C4-2B (cell line): ENCODE data around the gene SHISA9.

Experiments used
- CTCF ChIP-seq: fragments of 450-650 bp; conservative IDR thresholded peaks from 2 replicates; pipeline ENCODE4 v1.5.1; 2017; ENCODE audit warnings: mild to moderate bottlenecking
- ZFX ChIP-seq: fragments of 450-650 bp; IDR thresholded peaks from 2 replicates; pipeline ENCODE4 v1.6.1; 2017

GRCh38 chr16:12866981-12867551, 34.3 kb upstream of the SHISA9 start:
- no peak for TF ChIP-seq CTCF
- TF ChIP-seq ZFX = no peak
